GM18511 (cell line): ENCODE data around the gene ZDHHC11B.
"Not testable (repeated sequence)": the region's sequence is repeated elsewhere in the genome, so short reads cannot be mapped to it uniquely, and the experiment has no call there.

Experiments
- ATAC-seq: cut with Tn5 transposase; IDR thresholded peaks from one replicate; pipeline ENCODE4 v1.9.1; 2021; ENCODE audit warnings: mild to moderate bottlenecking, moderate library complexity; ENCODE audit not compliant: unreplicated experiment

ZDHHC11B gene

GRCh38 chr5:691049-691448 lies 93.5 kb downstream of the ZDHHC11B start:
- ATAC-seq: not testable (repeated sequence)

GRCh38 chr5:690293-690692 lies 94.2 kb downstream of the ZDHHC11B start:
- ATAC-seq: not testable (repeated sequence)

- not testable (repeated sequence) for ATAC-seq
These were observed 96.0 kb downstream of the ZDHHC11B start for GRCh38 chr5:688348-689010.

GRCh38 chr5:686936-687335 lies 97.6 kb downstream of the ZDHHC11B start:
- ATAC-seq: not testable (repeated sequence)

GRCh38 chr5:686172-686523 lies 98.4 kb downstream of the ZDHHC11B start:
- ATAC-seq: not testable (repeated sequence)

GRCh38 chr5:685262-686171 lies 99.0 kb downstream of the ZDHHC11B start:
- no peak for ATAC-seq

- no peak for ATAC-seq
These were observed 99.7 kb downstream of the ZDHHC11B start for GRCh38 chr5:684751-685216.

GRCh38 chr5:683551-684481 lies 100.7 kb downstream of the ZDHHC11B start:
- ATAC-seq: no peak

GRCh38 chr5:682651-683358 lies 101.7 kb downstream of the ZDHHC11B start:
- not testable (repeated sequence) for ATAC-seq

GRCh38 chr5:682216-682615 lies 102.3 kb downstream of the ZDHHC11B start:
- ATAC-seq: not testable (repeated sequence)

- not testable (repeated sequence) for ATAC-seq
These were observed 103.0 kb downstream of the ZDHHC11B start for GRCh38 chr5:681317-682191.

- ATAC-seq: not testable (repeated sequence)
These were observed 103.7 kb downstream of the ZDHHC11B start for GRCh38 chr5:680836-681235.

- ATAC-seq: not testable (repeated sequence)
These were observed 104.3 kb downstream of the ZDHHC11B start for GRCh38 chr5:680118-680795.

- not testable (repeated sequence) for ATAC-seq
These were observed 105.2 kb downstream of the ZDHHC11B start for GRCh38 chr5:679166-679895.

GRCh38 chr5:678521-678920 lies 106.0 kb downstream of the ZDHHC11B start:
- ATAC-seq: not testable (repeated sequence)

- no peak for ATAC-seq
These were observed 107.1 kb downstream of the ZDHHC11B start for GRCh38 chr5:677131-678101.

GRCh38 chr5:676699-677076 lies 107.8 kb downstream of the ZDHHC11B start:
- ATAC-seq: no peak
